Stimulated activated naive CD4-positive, alpha-beta T cell (primary cell): ENCODE data around the gene NTNG1.

Source experiments
- DNase-seq, 6 experiments: peaks; one replicate each; lab custom pipeline; 2025; lab: John Stamatoyannopoulos, UW

NTNG1 gene

DNA sequence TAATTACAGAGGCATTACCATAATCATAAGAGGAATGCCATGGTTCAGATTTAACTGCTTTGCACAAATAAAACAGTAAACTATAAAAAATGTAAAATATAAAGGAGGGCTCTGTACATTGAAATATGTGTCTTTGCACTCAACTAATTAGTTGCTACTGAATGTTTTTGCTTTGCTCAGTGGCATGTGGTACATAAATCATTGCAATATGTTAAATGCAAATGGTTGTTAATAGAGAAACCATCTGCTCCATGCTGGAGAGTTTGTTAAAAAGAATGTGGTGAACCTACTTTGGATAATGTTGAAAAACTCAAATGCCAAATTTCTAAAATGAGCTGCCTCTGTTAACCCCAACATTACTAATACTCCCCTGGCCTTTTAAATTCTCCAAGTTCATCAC is 201.5 kb downstream of the NTNG1 start:
- DNase-seq, result no peak

DNA sequence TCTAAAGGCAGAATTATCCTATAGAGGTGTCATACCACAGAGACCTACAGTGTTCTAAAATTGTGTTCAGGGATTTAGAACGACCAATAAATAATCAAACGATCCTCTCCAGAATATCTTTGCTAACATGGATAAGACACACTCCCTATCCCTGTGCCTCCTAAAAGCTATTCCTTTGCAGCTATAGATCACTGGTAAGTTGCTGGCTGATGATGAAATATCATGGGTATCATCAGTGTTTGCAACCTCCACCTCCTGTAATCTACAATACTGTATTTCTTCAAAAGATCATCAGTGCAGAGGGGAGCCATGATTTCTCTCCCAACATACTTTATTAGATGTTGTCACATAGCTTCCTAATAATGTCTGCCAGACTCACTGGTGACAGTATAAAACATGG is 201.9 kb downstream of the NTNG1 start:
- no peak for DNase-seq

GRCh38 chr1:107343601-107344000 is 202.8 kb downstream of the NTNG1 start:
- no peak for DNase-seq

DNA sequence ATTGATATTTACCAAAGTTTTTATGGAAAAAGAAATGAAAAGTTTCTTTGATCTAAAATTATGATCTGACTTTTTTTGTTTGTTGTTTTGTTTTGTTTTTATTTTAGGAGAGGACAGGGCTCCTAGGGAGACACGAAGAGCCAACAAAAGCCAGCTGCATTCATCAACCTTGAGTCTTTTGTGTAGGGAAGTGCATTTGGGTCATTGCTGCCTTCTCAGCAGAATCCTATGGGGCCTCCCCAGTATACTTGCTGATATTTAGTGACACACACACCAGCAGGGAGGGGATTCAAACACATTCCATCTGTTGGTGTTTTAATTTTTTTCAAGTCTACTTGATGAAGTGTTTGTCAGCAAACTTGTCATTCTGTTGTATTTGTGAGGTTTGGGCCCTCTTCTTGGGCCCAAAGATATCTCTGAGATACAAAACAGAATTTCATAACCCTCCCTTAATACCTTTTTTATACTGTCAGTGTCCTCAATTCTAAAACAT is 203.5 kb downstream of the NTNG1 start:
- DNase-seq, result no peak

GRCh38 chr1:107344836-107345235 is 204.0 kb downstream of the NTNG1 start:
- no peak for DNase-seq

GRCh38 chr1:107352850-107353249 is 212.0 kb downstream of the NTNG1 start:
- DNase-seq, result no peak

- no peak for DNase-seq
Measured at GRCh38 chr1:107357376-107357775, 216.5 kb downstream of the NTNG1 start.

DNA sequence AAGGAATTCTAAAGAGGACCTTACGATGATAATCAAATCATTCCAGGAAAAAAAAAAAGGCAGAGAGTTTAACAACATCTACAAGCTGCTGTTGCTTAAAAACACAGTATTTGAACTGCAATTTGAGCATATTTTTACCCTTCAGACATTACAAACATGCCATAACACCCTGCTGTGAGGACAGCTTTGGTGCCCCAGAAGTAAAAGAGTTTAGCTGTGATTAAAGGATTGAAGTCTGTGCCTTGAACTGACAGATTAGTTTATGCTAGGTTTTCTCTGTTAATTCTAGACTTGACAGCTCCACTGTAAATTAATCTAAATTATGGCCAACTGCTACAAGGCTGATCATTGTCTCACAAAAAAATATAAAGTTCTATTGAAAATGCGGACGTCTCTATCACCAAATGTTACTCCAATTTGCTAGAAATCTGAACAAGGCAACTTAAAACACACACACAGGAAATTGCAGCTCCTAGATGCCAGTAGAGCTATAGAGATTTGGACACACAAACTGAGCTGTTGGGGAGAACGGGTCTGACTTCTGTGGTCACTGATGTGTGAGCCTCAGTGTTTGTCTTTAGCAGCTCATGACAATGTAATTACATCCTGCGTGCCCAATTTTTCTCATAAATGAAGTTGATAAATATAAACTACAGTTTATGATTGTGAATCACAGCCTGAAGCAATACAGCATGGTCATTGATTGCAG is 217.9 kb downstream of the NTNG1 start:
- no peak for DNase-seq

GRCh38 chr1:107359472-107360241 is 218.8 kb downstream of the NTNG1 start:
- DNase-seq, result no peak

GRCh38 chr1:107362468-107363140 is 221.8 kb downstream of the NTNG1 start:
- no peak for DNase-seq

GRCh38 chr1:107363154-107363553 is 222.3 kb downstream of the NTNG1 start:
- DNase-seq, result no peak

GRCh38 chr1:107365527-107366240 is 224.8 kb downstream of the NTNG1 start:
- no peak for DNase-seq

DNA sequence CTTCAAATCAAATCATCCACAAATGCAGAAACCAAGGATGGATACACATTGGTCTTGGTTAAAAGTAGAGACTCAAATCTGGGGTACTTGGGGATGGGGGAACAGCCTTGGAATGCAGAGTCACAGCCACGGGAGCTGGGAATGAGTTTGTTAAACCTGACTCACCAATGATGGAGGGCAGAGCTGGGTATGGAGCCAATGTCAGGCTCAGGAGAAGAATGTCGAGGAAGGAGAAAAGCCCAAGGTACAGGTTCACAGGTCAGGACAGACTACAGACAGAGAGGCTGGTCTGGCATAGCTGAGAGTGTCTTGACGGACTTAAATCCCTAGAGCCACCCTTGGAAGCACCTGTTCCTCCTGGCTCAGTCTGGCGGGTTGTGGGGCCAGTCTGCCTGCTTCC is 237.6 kb downstream of the NTNG1 start:
- no peak for DNase-seq

DNA sequence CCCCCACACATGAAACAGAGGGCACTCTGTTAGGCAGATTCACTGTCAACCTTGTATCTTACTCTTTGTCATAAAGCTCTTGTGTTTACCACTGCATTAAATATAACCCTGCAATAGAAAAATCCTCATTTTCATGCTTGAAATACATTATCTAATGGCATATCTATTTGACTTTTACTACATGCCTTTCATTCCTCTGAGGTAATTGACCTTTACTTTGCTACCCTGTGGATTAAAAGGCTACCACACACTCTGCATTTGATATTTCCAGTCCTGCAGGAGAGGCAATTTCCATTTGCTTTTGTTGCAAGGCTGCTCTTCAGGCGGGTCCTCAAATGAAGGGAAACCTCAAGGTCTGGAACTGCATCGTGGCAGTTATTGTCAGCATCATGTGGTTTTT is 238.0 kb downstream of the NTNG1 start:
- no peak for DNase-seq

GRCh38 chr1:107379826-107380225 is 239.0 kb downstream of the NTNG1 start:
- no peak for DNase-seq

GRCh38 chr1:107389410-107390396 is 248.9 kb downstream of the NTNG1 start:
- no peak for DNase-seq

DNA sequence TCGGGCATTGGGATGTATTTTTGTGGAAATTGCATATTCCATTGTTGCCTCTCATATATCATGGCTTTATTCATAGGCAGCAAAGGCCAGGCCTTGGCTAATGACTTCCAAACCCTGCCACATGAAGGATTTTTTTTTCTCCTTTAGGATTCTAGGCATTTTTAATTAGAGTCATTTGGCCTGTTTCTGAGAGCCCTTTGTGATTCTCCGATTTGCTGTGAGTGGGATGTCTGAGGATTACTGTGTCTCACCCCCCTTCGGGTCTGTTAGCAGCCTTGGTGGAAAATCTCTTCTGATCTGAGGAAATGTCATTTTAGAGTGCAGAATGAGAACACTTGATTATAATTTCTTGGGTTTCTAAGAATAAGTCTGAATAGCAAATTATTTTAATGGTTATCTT is 253.5 kb downstream of the NTNG1 start:
- DNase-seq, result no peak

DNA sequence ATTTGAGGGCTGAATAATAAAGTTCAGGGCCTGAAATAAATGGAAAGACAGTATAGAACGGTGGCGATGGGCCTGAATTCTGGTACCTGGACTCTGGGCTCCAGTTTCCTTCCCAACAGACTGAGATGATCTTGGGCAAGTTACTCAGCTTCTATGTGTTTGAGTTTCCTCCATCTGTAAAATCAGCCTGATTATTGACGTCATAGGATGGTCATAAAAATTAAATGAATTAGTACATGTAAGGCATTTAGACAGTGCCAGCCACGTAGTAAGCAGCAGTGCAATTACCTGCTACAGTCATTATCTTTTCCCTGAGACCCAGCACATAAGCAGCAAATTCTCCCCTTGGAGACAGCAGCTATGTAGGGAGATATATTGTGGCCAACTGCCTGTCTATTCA is 260.9 kb downstream of the NTNG1 start:
- DNase-seq, result no peak

DNA sequence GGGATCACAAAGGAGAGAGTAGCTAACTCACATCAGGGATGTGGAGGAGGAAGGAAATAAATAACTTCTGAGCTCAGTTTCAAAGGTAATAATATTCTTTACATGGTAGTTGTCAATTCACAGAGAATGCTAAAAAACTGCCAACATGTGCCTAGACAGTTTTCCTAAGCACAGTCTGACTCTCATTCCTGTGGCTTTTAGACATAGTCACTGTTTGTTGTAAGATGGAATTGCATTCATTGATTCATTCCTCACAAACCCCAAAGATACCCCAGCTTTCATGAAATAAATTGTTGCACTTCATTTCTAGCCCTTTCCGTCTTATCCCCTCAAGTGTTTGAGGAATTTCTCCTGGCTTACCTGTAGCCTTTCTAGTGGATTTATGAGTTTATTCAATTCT is 263.9 kb downstream of the NTNG1 start:
- no peak for DNase-seq

GRCh38 chr1:107405236-107405635 is 264.4 kb downstream of the NTNG1 start:
- no peak for DNase-seq

- DNase-seq, result no peak
Measured at GRCh38 chr1:107407011-107407410, 266.2 kb downstream of the NTNG1 start.
